PC-9 (cell line): ENCODE data around the gene ZNF385B.
"Not testable (repeated sequence)": the region's sequence is repeated elsewhere in the genome, so short reads cannot be mapped to it uniquely, and the experiment has no call there.

Experiments used
- EZH2 ChIP-seq: fragments of 200-600 bp; sonication (generic); IDR thresholded peaks from 2 replicates; pipeline ENCODE4 v1.8.0; 2017; ENCODE audit warnings: antibody characterized with exemption, low read depth
- TF ChIP-seq, protein P1 (sequence below): fragments of 200-600 bp; sonication (generic); conservative IDR thresholded peaks from 2 replicates; pipeline ENCODE4 v1.6.1; 2017; ENCODE audit warnings: mixed run types, antibody characterized with exemption, mild to moderate bottlenecking, moderate library complexity

DNA sequence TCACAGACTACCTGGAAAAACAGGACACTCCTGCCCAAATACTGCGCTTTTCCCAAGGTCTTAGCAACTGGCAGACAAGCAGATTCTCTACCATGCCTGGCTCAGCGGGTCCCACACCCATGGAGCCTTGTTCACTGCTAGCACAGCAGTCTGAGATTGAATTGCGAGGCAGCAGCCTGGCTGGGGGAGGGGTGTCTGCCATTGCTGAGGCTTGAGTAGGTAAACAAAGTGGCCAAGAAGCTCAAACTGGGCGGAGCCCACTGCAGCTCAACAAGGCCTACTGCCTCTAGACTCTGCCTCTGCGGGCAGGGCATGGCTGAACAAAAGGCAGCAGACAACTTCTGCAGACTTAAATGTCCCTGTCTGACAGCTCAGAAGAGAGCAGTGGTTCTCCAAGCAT lies 231.6 kb downstream of the ZNF385B start:
- TF ChIP-seq, protein P1, sequence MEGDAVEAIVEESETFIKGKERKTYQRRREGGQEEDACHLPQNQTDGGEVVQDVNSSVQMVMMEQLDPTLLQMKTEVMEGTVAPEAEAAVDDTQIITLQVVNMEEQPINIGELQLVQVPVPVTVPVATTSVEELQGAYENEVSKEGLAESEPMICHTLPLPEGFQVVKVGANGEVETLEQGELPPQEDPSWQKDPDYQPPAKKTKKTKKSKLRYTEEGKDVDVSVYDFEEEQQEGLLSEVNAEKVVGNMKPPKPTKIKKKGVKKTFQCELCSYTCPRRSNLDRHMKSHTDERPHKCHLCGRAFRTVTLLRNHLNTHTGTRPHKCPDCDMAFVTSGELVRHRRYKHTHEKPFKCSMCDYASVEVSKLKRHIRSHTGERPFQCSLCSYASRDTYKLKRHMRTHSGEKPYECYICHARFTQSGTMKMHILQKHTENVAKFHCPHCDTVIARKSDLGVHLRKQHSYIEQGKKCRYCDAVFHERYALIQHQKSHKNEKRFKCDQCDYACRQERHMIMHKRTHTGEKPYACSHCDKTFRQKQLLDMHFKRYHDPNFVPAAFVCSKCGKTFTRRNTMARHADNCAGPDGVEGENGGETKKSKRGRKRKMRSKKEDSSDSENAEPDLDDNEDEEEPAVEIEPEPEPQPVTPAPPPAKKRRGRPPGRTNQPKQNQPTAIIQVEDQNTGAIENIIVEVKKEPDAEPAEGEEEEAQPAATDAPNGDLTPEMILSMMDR, result not testable (repeated sequence)
- not testable (repeated sequence) for TF ChIP-seq EZH2
